H1 (cell line): Measurements from ENCODE around the gene NDUFB2. TPM values are rescaled to one million over a fixed set of nuclear protein-coding genes. Genes with fewer than 3 reads are reported as not detected.

Experiments used
- CTCF ChIA-PET: fragments of 300-600 bp; sonication (Branson Sonifier 250); formaldehyde crosslinking; loops from one replicate; lab custom pipeline; 2021; ENCODE audit not compliant: partially characterized antibody; lab: Charles Lee
- POLR2A ChIA-PET: fragments of 300-600 bp; sonication (Branson Sonifier 250); formaldehyde crosslinking; loops from one replicate; lab custom pipeline; 2021; ENCODE audit warnings: inconsistent platforms; ENCODE audit not compliant: partially characterized antibody; lab: Charles Lee
- DNase-seq, 2 experiments: peaks; one replicate each; pipeline versions ENCODE4 v3.0.0 to v3.0.0-alpha.2; 2010 to 2022; ENCODE audit warnings: low spot score in 2 of 2, low read depth in 1 of 2, mixed read lengths in 1 of 2
- FAIRE-seq: peaks from 2 replicates; lab custom pipeline; 2011; peaks lifted over from hg19 to GRCh38; lab: Jason Lieb, UNC
- H2AFZ ChIP-seq: 2 replicates; pipeline ENCODE4 v1.8.1; 2012; ENCODE audit warnings: low read length, inconsistent platforms
- H2AK5ac ChIP-seq: 2 replicates; pipeline ENCODE4 v1.6.1; 2013; ENCODE audit warnings: low read depth, low read length
- H2BK120ac ChIP-seq: replicated peaks from 2 replicates; pipeline ENCODE3; 2013; ENCODE audit warnings: low read depth, low read length, inconsistent platforms
- H2BK12ac ChIP-seq: 2 replicates; pipeline ENCODE4 v1.6.1; 2013; ENCODE audit warnings: low read depth, low read length
- H2BK15ac ChIP-seq: 2 replicates; pipeline ENCODE4 v1.6.1; 2013; ENCODE audit warnings: low read length
- H2BK20ac ChIP-seq: 2 replicates; pipeline ENCODE4 v1.6.1; 2013; ENCODE audit warnings: low read length
- H2BK5ac ChIP-seq: 2 replicates; pipeline ENCODE4 v1.6.1; 2013; ENCODE audit warnings: low read depth, low read length
- H3K14ac ChIP-seq: 2 replicates; pipeline ENCODE4 v1.6.1; 2013; ENCODE audit warnings: inconsistent platforms; ENCODE audit not compliant: insufficient read length
- H3K18ac ChIP-seq: 2 replicates; pipeline ENCODE4 v1.6.1; 2013; ENCODE audit warnings: low read length; ENCODE audit errors: extremely low read depth
- H3K23ac ChIP-seq: 2 replicates; pipeline ENCODE4 v1.6.1; 2013; ENCODE audit warnings: inconsistent platforms; ENCODE audit not compliant: insufficient read length
- H3K23me2 ChIP-seq: 2 replicates; pipeline ENCODE4 v1.6.1; 2013; ENCODE audit warnings: low read depth, low read length
- H3K27ac ChIP-seq: 2 replicates; pipeline ENCODE4 v1.6.1; 2011; ENCODE audit warnings: low read depth, low read length, inconsistent platforms
- H3K27me3 ChIP-seq, 4 experiments: replicated peaks in 1 of 4; 1 replicate in 1 of 4; 2 replicates in 3 of 4; pipeline versions ENCODE4 v1.6.1 to v1.8.1; 2011 to 2013; ENCODE audit warnings: low read length in 3 of 4, mild to moderate bottlenecking in 3 of 4, inconsistent platforms in 2 of 4, mixed read lengths in 2 of 4, moderate library complexity in 1 of 4; ENCODE audit not compliant: control insufficient read depth in 3 of 4, insufficient read depth in 3 of 4; ENCODE audit errors: extremely low read depth in 1 of 4
- H3K36me3 ChIP-seq, 4 experiments: 2 replicates each; pipeline versions ENCODE4 v1.6.1 to v1.8.1; 2011 to 2013; ENCODE audit warnings: mild to moderate bottlenecking in 4 of 4, low read length in 3 of 4, moderate library complexity in 2 of 4, control low read depth in 1 of 4, inconsistent platforms in 1 of 4; ENCODE audit not compliant: insufficient read depth in 4 of 4, control insufficient read depth in 2 of 4
- H3K4ac ChIP-seq: replicated peaks from 2 replicates; pipeline ENCODE3; 2013; ENCODE audit warnings: low read length, low read depth, mixed read lengths, inconsistent platforms; ENCODE audit not compliant: insufficient read length
- H3K4me1 ChIP-seq, 4 experiments: replicated peaks in 1 of 4; 1 replicate in 1 of 4; 2 replicates in 3 of 4; pipeline versions ENCODE4 v1.6.1 to v1.8.1; 2011 to 2013; ENCODE audit warnings: low read length in 3 of 4, inconsistent platforms in 2 of 4, mixed read lengths in 1 of 4; ENCODE audit not compliant: insufficient read depth in 4 of 4, control insufficient read depth in 3 of 4
- H3K4me2 ChIP-seq, 2 experiments: 2 replicates each; pipeline versions ENCODE4 v1.6.1 to v1.8.1; 2011 to 2013; ENCODE audit warnings: low read depth in 2 of 2, low read length in 2 of 2, control low read depth in 1 of 2, inconsistent platforms in 1 of 2, mild to moderate bottlenecking in 1 of 2; ENCODE audit not compliant: insufficient read depth in 1 of 2
- H3K4me3 ChIP-seq, 4 experiments: fragments of 200-600, 300-600 bp in 1 of 4; sonication (generic), shearing (Covaris generic), sonication (Bioruptor Twin) in 1 of 4; 2 replicates each; pipeline versions ENCODE4 v1.5.1 to v1.8.1; 2011 to 2016; ENCODE audit warnings: low read length in 4 of 4, low read depth in 3 of 4, control low read depth in 2 of 4, inconsistent platforms in 2 of 4, mild to moderate bottlenecking in 2 of 4, mixed read lengths in 1 of 4, moderate library complexity in 1 of 4; ENCODE audit not compliant: insufficient read depth in 2 of 4; ENCODE audit errors: extremely low read depth in 1 of 4
- H3K56ac ChIP-seq: replicated peaks from 2 replicates; pipeline ENCODE3; 2013; ENCODE audit warnings: low read depth, mild to moderate bottlenecking, mixed read lengths, low read length, inconsistent platforms; ENCODE audit not compliant: insufficient read length
- H3K79me1 ChIP-seq: 2 replicates; pipeline ENCODE4 v1.6.1; 2013; ENCODE audit warnings: low read depth, low read length, control low read depth
- H3K79me2 ChIP-seq, 2 experiments: 2 replicates each; pipeline versions ENCODE4 v1.6.1 to v1.8.1; 2012 to 2013; ENCODE audit warnings: low read length in 2 of 2, mild to moderate bottlenecking in 2 of 2, inconsistent platforms in 1 of 2; ENCODE audit not compliant: insufficient read depth in 2 of 2, control insufficient read depth in 1 of 2
- H3K9ac ChIP-seq, 4 experiments: replicated peaks in 1 of 4; 1 replicate in 1 of 4; 2 replicates in 3 of 4; pipeline versions ENCODE4 v1.6.1 to v1.8.1; 2011 to 2013; ENCODE audit warnings: low read depth in 3 of 4, low read length in 3 of 4, control low read depth in 2 of 4, mild to moderate bottlenecking in 2 of 4, moderate library complexity in 2 of 4, inconsistent platforms in 1 of 4; ENCODE audit errors: extremely low read depth in 1 of 4
- H3K9me3 ChIP-seq, 2 experiments: 2 replicates each; pipeline versions ENCODE4 v1.6.1 to v1.8.1; 2012 to 2013; ENCODE audit warnings: mild to moderate bottlenecking in 2 of 2, moderate library complexity in 2 of 2, control low read depth in 1 of 2, inconsistent platforms in 1 of 2, low read depth in 1 of 2, low read length in 1 of 2, mixed read lengths in 1 of 2; ENCODE audit not compliant: insufficient read depth in 2 of 2
- H4K20me1 ChIP-seq, 2 experiments: replicated peaks in 1 of 2; 2 replicates each; pipeline versions ENCODE3 to v1.8.1; 2011 to 2013; ENCODE audit warnings: inconsistent platforms in 2 of 2, low read length in 2 of 2, mild to moderate bottlenecking in 1 of 2; ENCODE audit not compliant: insufficient read depth in 2 of 2, control insufficient read depth in 1 of 2
- H4K5ac ChIP-seq: 2 replicates; pipeline ENCODE4 v1.6.1; 2013; ENCODE audit warnings: low read length, low read depth, mixed read lengths, inconsistent platforms; ENCODE audit not compliant: insufficient read length
- H4K8ac ChIP-seq: 2 replicates; pipeline ENCODE4 v1.8.0; 2013; ENCODE audit warnings: mild to moderate bottlenecking, moderate library complexity, low read length, inconsistent platforms; ENCODE audit not compliant: insufficient read depth; ENCODE audit errors: extremely low read depth
- H4K91ac ChIP-seq: replicated peaks from 2 replicates; pipeline ENCODE3; 2013; ENCODE audit warnings: low read length, mixed read lengths, inconsistent platforms; ENCODE audit not compliant: insufficient read length
- CBX8 ChIP-seq: fragments of 300-800, 300-1000 bp; sonication (generic); IDR thresholded peaks from 2 replicates; pipeline ENCODE4 v1.7.1; 2016; ENCODE audit warnings: low read depth, low read length, borderline replicate concordance
- CEBPB ChIP-seq: IDR thresholded peaks from 2 replicates; pipeline ENCODE4 v1.6.1; 2012; ENCODE audit warnings: low read depth, low read length
- CHD1 ChIP-seq: IDR thresholded peaks from 2 replicates; pipeline ENCODE4 v1.6.1; 2012; ENCODE audit warnings: low read depth, low read length, improper control_type of control experiment
- CREB1 ChIP-seq: IDR thresholded peaks from 2 replicates; pipeline ENCODE4 v1.6.1; 2012; ENCODE audit warnings: inconsistent platforms
- JUND ChIP-seq: IDR thresholded peaks from 2 replicates; pipeline ENCODE4 v1.6.1; 2011; ENCODE audit warnings: mild to moderate bottlenecking, improper control_type of control experiment, low read length
- KDM1A ChIP-seq: fragments of 200-600, 300-600 bp; sonication (generic); IDR thresholded peaks from 2 replicates; pipeline ENCODE4 v1.7.1; 2016; ENCODE audit warnings: mild to moderate bottlenecking, low read length, borderline replicate concordance
- KDM5A ChIP-seq: fragments of 200-600 bp; IDR thresholded peaks from 2 replicates; pipeline ENCODE4 v1.7.1; 2012; ENCODE audit warnings: mild to moderate bottlenecking, low read length, inconsistent platforms, mixed read lengths
- POLR2AphosphoS5 ChIP-seq: IDR thresholded peaks from 2 replicates; pipeline ENCODE4 v1.6.1; 2011; ENCODE audit warnings: low read depth, low read length
- RFX5 ChIP-seq: IDR thresholded peaks from 2 replicates; pipeline ENCODE4 v1.6.1; 2011; ENCODE audit warnings: low read depth, low read length, improper control_type of control experiment, borderline replicate concordance
- RNF2 ChIP-seq: fragments of 200-900, 300-1000 bp; sonication (generic); IDR thresholded peaks from 2 replicates; pipeline ENCODE4 v1.7.1; 2016; ENCODE audit warnings: borderline replicate concordance, low read depth, mild to moderate bottlenecking, antibody characterized with exemption, low read length; ENCODE audit not compliant: poor library complexity, severe bottlenecking; ENCODE audit errors: missing control alignments
- RXRA ChIP-seq: IDR thresholded peaks from 2 replicates; pipeline ENCODE4 v1.6.1; 2011; ENCODE audit warnings: low read depth, mild to moderate bottlenecking, low read length, moderate library complexity; ENCODE audit not compliant: insufficient read depth
- SAP30 ChIP-seq: fragments of 300-600 bp; sonication (generic); IDR thresholded peaks from 2 replicates; pipeline ENCODE4 v1.7.1; 2012; ENCODE audit warnings: low read length, moderate library complexity, mild to moderate bottlenecking, inconsistent platforms; ENCODE audit not compliant: insufficient read depth, insufficient replicate concordance
- SP2 ChIP-seq: IDR thresholded peaks from 2 replicates; pipeline ENCODE4 v1.6.1; 2012; ENCODE audit warnings: mild to moderate bottlenecking, low read length, inconsistent platforms
- SP4 ChIP-seq: IDR thresholded peaks from 2 replicates; pipeline ENCODE4 v1.6.1; 2012; ENCODE audit warnings: low read length, inconsistent platforms
- TAF7 ChIP-seq: optimal IDR thresholded peaks from 2 replicates; pipeline ENCODE3; 2011; ENCODE audit warnings: low read depth, mild to moderate bottlenecking, inconsistent platforms, low read length, moderate library complexity, borderline replicate concordance
- WGBS, 2 experiments: shearing (Covaris generic) in 1 of 2; methylation state at CpG; one replicate each; pipeline versions ENCODE4 v1.1.6 to v1.1.7; 2013 to 2015; ENCODE audit warnings: low lambda C conversion rate in 2 of 2, mixed read lengths in 2 of 2, inconsistent platforms in 1 of 2, low coverage in 1 of 2, missing lambda C conversion rate in 1 of 2; ENCODE audit not compliant: insufficient replicate concordance in 2 of 2, insufficient coverage in 1 of 2, insufficient read length in 1 of 2; ENCODE audit errors: extremely low coverage in 1 of 2, missing lambda C conversion rate in 1 of 2; 5-methylcytosine and 5-hydroxymethylcytosine counted together
- polyA plus RNA-seq, 7 experiments: library from polyadenylated mRNA; depleted of rRNA in 3 of 7; stranded (reverse) in 5 of 7; unstranded in 2 of 7; fragments of >200 nt in 5 of 7; fragments of 200-250 nt in 2 of 7; gene quantifications; 1 replicate in 5 of 7; 2 replicates in 1 of 7; 4 replicates in 1 of 7; pipeline versions ENCODE4 v1.2.1 to v1.2.3, GENCODE V29; 2011 to 2013; ENCODE audit warnings: missing spikeins in 2 of 7, mixed read lengths in 2 of 7
- total RNA-seq: library from RNA; stranded (reverse); fragmentation: NEBNext Ultra II Directional; extraction: Animal tissue kit (Norgen Biotek cat#: 25700); gene quantifications from 2 replicates; pipeline ENCODE4 v1.2.1, GENCODE V29; 2021

Gene NDUFB2
- total and polyA plus RNA-seq, 2 of the 8 experiments (the other 6 are each of a cell fraction or from before 2014, with no cell fraction given): 168 to 881 TPM

- H2AFZ ChIP-seq: no peak overlapping the region
- H4K20me1 ChIP-seq: no peaks in the 10 kb centered on the region
- H4K91ac ChIP-seq: no peak overlapping the region
- H2BK15ac ChIP-seq: no peak overlapping the region
- H3K4ac ChIP-seq: no peak overlapping the region
- H4K5ac ChIP-seq: no peak overlapping the region
- no peak overlapping the region for H3K56ac ChIP-seq
- H2AK5ac ChIP-seq: no peak overlapping the region
- no peaks in the 10 kb centered on the region for H3K9me3 ChIP-seq
- H3K27ac ChIP-seq: no peak overlapping the region
- H2BK20ac ChIP-seq: no peak overlapping the region
- H2BK120ac ChIP-seq: no peak overlapping the region
- peaks cover 0 to 7% (median 2%) of the 10 kb centered on the region in 4 experiments; a peak in 3 of 7 replicates for H3K27me3 ChIP-seq
- no peaks in the 10 kb centered on the region for H3K36me3 ChIP-seq
- no peaks in the 10 kb centered on the region for H3K79me1 ChIP-seq
- POLR2A ChIA-PET: interaction anchor here (1.7 kb wide), 1 partner anchor 12 kb away, joined by 4 read pairs; no protein-coding TSS in a partner anchor
- FAIRE-seq (no peak), DNase-seq (no peak)
- no peak overlapping the region for H3K4me2 ChIP-seq
- H3K4me3 ChIP-seq: no peak overlapping the region
- peaks cover 0 to 6% (median 2%) of the 10 kb centered on the region in 4 experiments; a peak in 5 of 7 replicates for H3K4me1 ChIP-seq
- H3K14ac ChIP-seq: no peak overlapping the region
- peaks cover 5% of the 10 kb centered on the region; the same call in 1 of the 2 replicates for H3K23me2 ChIP-seq
- CTCF ChIA-PET: interaction anchor here (0.6 to 2.0 kb wide), 9 partner anchors 9 to 562 kb away, joined by 3 to 6 read pairs (median 5); no protein-coding TSS in a partner anchor
- no peak overlapping the region for H3K9ac ChIP-seq
- 94 to 100% methylated on average over 1 to 3 of the region's 3 CpGs for WGBS, 2 experiments
- no peak overlapping the region for H3K23ac ChIP-seq
- H2BK5ac ChIP-seq: no peak overlapping the region
- H2BK12ac ChIP-seq: no peak overlapping the region
- H4K8ac ChIP-seq: no peak overlapping the region
- no peak overlapping the region for H3K18ac ChIP-seq
- no peaks in the 10 kb centered on the region for H3K79me2 ChIP-seq
- TF ChIP-seq CBX8: no peak
- TF ChIP-seq SP4: no peak
- TF ChIP-seq CEBPB: no peak
- no peak for TF ChIP-seq RFX5
- no peak for TF ChIP-seq KDM5A
- TF ChIP-seq CREB1: no peak
- no peak for TF ChIP-seq RXRA
- TF ChIP-seq SP2: no peak
- no peak for TF ChIP-seq TAF7
- no peak for TF ChIP-seq SAP30
- TF ChIP-seq RNF2: no peak
- no peak for TF ChIP-seq JUND
- no peak for TF ChIP-seq POLR2AphosphoS5
- no peak for TF ChIP-seq CHD1
- no peak for TF ChIP-seq KDM1A
Measured at GRCh38 chr7:140669352-140669751, 27.2 kb upstream of the NDUFB2 start.
